Fibroblast of pulmonary artery (primary cell): ENCODE results near the gene MED10.

Source experiments
- DNase-seq: peaks from one replicate; pipeline ENCODE4 v3.0.0-alpha.2; 2010; ENCODE audit warnings: low read depth
- H3K4me3 ChIP-seq: replicated peaks from 2 replicates; pipeline ENCODE4 v1.5.1; 2011; ENCODE audit warnings: low read depth, mild to moderate bottlenecking, control low read depth, low read length, moderate library complexity
- TF ChIP-seq, protein P1 (sequence below): IDR thresholded peaks from 2 replicates; pipeline ENCODE4 v1.5.1; 2011; ENCODE audit warnings: mild to moderate bottlenecking, control low read depth, low read length, inconsistent platforms; ENCODE audit errors: missing control alignments

MED10 gene

DNA sequence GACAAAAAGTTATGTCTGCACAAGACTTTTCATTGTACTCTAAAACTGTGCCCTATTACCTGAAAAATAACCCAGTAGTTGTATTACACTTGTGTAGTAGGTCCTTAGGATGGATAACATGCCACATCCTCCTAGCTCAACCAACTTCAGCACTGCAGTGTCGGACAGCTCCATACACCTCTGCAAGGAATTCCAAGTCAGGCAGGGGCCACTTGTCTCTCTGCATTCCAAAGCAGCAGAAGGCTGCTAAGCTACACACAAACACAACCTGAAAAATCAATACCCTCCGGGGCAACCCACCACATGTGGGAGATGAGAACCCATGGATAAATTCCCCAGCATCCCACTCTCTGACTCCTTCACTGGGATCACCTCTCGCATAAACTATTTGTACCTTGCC lies 50.2 kb downstream of the MED10 start:
- H3K4me3 ChIP-seq: no peak overlapping the region
- TF ChIP-seq, protein P1, sequence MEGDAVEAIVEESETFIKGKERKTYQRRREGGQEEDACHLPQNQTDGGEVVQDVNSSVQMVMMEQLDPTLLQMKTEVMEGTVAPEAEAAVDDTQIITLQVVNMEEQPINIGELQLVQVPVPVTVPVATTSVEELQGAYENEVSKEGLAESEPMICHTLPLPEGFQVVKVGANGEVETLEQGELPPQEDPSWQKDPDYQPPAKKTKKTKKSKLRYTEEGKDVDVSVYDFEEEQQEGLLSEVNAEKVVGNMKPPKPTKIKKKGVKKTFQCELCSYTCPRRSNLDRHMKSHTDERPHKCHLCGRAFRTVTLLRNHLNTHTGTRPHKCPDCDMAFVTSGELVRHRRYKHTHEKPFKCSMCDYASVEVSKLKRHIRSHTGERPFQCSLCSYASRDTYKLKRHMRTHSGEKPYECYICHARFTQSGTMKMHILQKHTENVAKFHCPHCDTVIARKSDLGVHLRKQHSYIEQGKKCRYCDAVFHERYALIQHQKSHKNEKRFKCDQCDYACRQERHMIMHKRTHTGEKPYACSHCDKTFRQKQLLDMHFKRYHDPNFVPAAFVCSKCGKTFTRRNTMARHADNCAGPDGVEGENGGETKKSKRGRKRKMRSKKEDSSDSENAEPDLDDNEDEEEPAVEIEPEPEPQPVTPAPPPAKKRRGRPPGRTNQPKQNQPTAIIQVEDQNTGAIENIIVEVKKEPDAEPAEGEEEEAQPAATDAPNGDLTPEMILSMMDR: no peak
- peak; percentile 22 for DNase-seq

DNA sequence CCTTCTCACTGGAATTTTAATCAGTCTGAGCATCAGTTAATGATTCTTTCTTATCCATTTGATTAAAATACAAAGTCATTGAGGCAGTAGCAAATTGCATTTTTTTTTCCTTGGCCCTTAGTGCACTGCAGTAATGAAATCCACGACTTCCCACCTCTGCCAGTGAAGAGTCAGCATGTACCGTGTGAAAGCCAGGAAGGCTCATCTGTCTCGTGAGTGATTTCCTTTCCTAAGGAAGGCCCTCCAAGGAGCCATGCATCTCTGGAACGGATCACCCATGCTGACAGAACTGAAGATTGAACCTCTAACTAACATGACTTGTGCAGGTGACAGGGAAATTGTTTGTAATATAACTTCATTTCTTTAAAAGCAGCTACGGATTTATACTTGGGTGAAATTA lies 51.6 kb downstream of the MED10 start:
- H3K4me3 ChIP-seq: no peak overlapping the region
- DNase-seq: no peak
- TF ChIP-seq, protein P1: no peak

DNA sequence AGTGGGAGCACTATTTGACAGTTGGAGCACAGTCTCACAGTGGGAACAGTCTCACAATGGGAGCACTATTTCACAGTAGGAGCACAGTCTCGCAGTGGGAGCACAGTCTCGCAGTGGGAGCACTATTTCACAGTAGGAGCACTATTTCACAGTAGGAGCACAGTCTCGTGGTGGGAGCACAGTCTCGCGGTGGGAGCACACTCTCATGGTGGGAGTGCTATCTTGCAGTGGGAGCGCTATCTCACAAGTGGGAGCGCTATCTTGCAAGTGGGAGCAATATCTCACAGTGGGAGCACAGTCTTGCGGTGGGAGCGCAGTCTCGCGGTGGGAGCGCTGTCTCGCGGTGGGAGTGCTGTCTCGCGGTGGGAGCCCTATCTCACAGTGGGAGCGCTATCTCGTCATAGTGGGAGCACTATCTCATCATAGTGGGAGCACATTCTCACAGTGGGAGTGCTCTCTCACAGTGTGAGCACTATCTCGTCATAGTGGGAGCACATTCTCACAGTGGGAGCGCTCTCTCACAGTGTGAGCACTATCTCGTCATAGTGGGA lies 56.1 kb downstream of the MED10 start:
- H3K4me3 ChIP-seq: no peak overlapping the region
- no peak for DNase-seq
- TF ChIP-seq, protein P1: no peak
